HCT116 (cell line): ENCODE measurements around the gene CCDC57. TPM values are rescaled to one million over a fixed set of nuclear protein-coding genes. Genes with fewer than 3 reads are reported as not detected.

ENCODE experiments used
- ATAC-seq: fragments of 200-7000 bp; cut with Tn5 transposase; 2 replicates; pipeline ENCODE4 v1.9.1; 2020; ENCODE audit warnings: mild to moderate bottlenecking, moderate library complexity
- BruUV-seq: library from RNA; stranded (reverse); fragments of 400-500 nt; replicated peaks from 2 replicates; lab custom pipeline; 2021; lab: Mats Ljungman, UMichigan
- CTCF ChIA-PET: fragments of 300-600 bp; sonication (Branson Sonifier 250); formaldehyde crosslinking; loops from one replicate; lab custom pipeline; 2021; ENCODE audit warnings: antibody characterized with exemption; lab: Charles Lee
- POLR2A ChIA-PET: fragments of 300-600, 350-600 bp; sonication (Branson Sonifier 250); formaldehyde crosslinking; loops from one replicate; lab custom pipeline; 2021; ENCODE audit warnings: antibody characterized with exemption; lab: Charles Lee
- RAD21 ChIA-PET, 2 experiments: fragments of 300-600 bp; sonication (Branson Sonifier 250); formaldehyde crosslinking; loops; one replicate each; lab custom pipeline; 2023; ENCODE audit warnings: low total read pairs in 2 of 2; ENCODE audit not compliant: uncharacterized antibody in 2 of 2, unreplicated experiment in 2 of 2, low non-redundant PET in 1 of 2; lab: Charles Lee
- DNase-seq: peaks from one replicate; pipeline ENCODE4 v3.0.0-alpha.2; 2010; ENCODE audit warnings: low read depth, low spot score
- H2AFZ ChIP-seq: fragments of 200-600 bp; shearing (Covaris generic), sonication (generic); 2 replicates; pipeline ENCODE4 v1.6.1; 2017; ENCODE audit warnings: low read depth, mixed run types, mixed read lengths, antibody characterized with exemption, low read length; ENCODE audit not compliant: poor library complexity, severe bottlenecking
- H3K27ac ChIP-seq: 2 replicates; pipeline ENCODE4 v1.5.1; 2012; ENCODE audit warnings: low read depth, low read length
- H3K27me3 ChIP-seq: fragments of 200-600 bp; sonication (generic); 2 replicates; pipeline ENCODE4 v1.6.1; 2016; ENCODE audit warnings: mixed run types, low read length, mixed read lengths; ENCODE audit not compliant: insufficient read depth
- H3K36me3 ChIP-seq, 2 experiments: fragments of 200-500 bp in 1 of 2; fragments of 200-600 bp in 1 of 2; sonication (Bioruptor generic) in 1 of 2; sonication (generic) in 1 of 2; 2 replicates each; pipeline versions ENCODE4 v1.5.1 to v1.6.1; 2014 to 2016; ENCODE audit warnings: low read length in 2 of 2, inconsistent platforms in 1 of 2, mixed read lengths in 1 of 2, mixed run types in 1 of 2; ENCODE audit not compliant: insufficient read depth in 2 of 2, control insufficient read depth in 1 of 2
- H3K4me1 ChIP-seq, 2 experiments: fragments of 200-600 bp in 1 of 2; sonication (generic) in 1 of 2; 2 replicates each; pipeline versions ENCODE4 v1.5.1 to v1.6.1; 2012 to 2017; ENCODE audit warnings: low read length in 2 of 2, inconsistent platforms in 1 of 2, mild to moderate bottlenecking in 1 of 2, mixed read lengths in 1 of 2, mixed run types in 1 of 2, moderate library complexity in 1 of 2; ENCODE audit not compliant: insufficient read depth in 2 of 2, control insufficient read depth in 1 of 2
- H3K4me2 ChIP-seq: fragments of 200-600 bp; sonication (generic); 2 replicates; pipeline ENCODE4 v1.6.1; 2017; ENCODE audit warnings: mixed run types, low read length, mixed read lengths
- H3K4me3 ChIP-seq, 2 experiments: fragments of 200-600 bp in 1 of 2; sonication (generic) in 1 of 2; replicated peaks in 1 of 2; 2 replicates each; pipeline ENCODE4 v1.5.1; 2011 to 2016; ENCODE audit warnings: low read length in 2 of 2, control low read depth in 1 of 2, low read depth in 1 of 2, mild to moderate bottlenecking in 1 of 2, mixed read lengths in 1 of 2, mixed run types in 1 of 2
- H3K79me2 ChIP-seq: fragments of 200-600 bp; sonication (generic); 2 replicates; pipeline ENCODE4 v1.6.1; 2017; ENCODE audit warnings: mild to moderate bottlenecking, mixed run types, low read length, moderate library complexity, mixed read lengths; ENCODE audit not compliant: insufficient read depth
- H3K9ac ChIP-seq: fragments of 200-600 bp; sonication (generic); 2 replicates; pipeline ENCODE4 v1.6.1; 2016; ENCODE audit warnings: low read length, mixed read lengths
- H3K9me2 ChIP-seq: fragments of 200-600 bp; sonication (generic), shearing (Covaris generic); 2 replicates; pipeline ENCODE4 v1.6.1; 2017; ENCODE audit warnings: mixed run types, mild to moderate bottlenecking, moderate library complexity; ENCODE audit not compliant: insufficient read depth
- H3K9me3 ChIP-seq, 2 experiments: fragments of 200-500 bp in 1 of 2; fragments of 200-600 bp in 1 of 2; sonication (Bioruptor generic) in 1 of 2; sonication (generic) in 1 of 2; 2 replicates each; pipeline ENCODE4 v1.6.1; 2014 to 2017; ENCODE audit warnings: low read length in 2 of 2, mixed read lengths in 2 of 2, inconsistent platforms in 1 of 2, low read depth in 1 of 2, mild to moderate bottlenecking in 1 of 2, mixed run types in 1 of 2, moderate library complexity in 1 of 2; ENCODE audit not compliant: control insufficient read depth in 1 of 2, insufficient read depth in 1 of 2
- H4K20me1 ChIP-seq: fragments of 200-600 bp; sonication (generic), shearing (Covaris generic); 2 replicates; pipeline ENCODE4 v1.6.1; 2017; ENCODE audit warnings: mixed run types, mild to moderate bottlenecking, moderate library complexity; ENCODE audit not compliant: insufficient read depth
- POLR2A ChIP-seq: IDR thresholded peaks from 2 replicates; pipeline ENCODE4 v1.7.0; 2011; ENCODE audit warnings: borderline replicate concordance; ENCODE audit not compliant: insufficient read depth, insufficient read length; ENCODE audit errors: extremely low read depth
- POLR2AphosphoS5 ChIP-seq: IDR thresholded peaks from 2 replicates; pipeline ENCODE4 v1.6.1; 2011; ENCODE audit warnings: mild to moderate bottlenecking, low read depth, low read length, moderate library complexity
- RAD21 ChIP-seq: IDR thresholded peaks from 2 replicates; pipeline ENCODE4 v1.6.1; 2012; ENCODE audit warnings: low read depth, mild to moderate bottlenecking
- intact Hi-C: fragments of 100-400 bp; cut with micrococcal nuclease; formaldehyde crosslinking; loops from 2 replicates; pipeline ENCODE4 v1.10.0; 2022
- total RNA-seq: library from RNA; stranded (reverse); gene quantifications from one replicate; pipeline ENCODE4 v1.2.1, GENCODE V29; 2021; ENCODE audit not compliant: unreplicated experiment
- TF ChIP-seq, protein P1 (sequence below), 3 experiments: fragments of 200-600 bp in 1 of 3; sonication (generic) in 1 of 3; IDR thresholded peaks in 2 of 3; conservative IDR thresholded peaks in 1 of 3; 2 replicates each; pipeline ENCODE4 v1.5.1; 2012 to 2017; ENCODE audit warnings: low read depth in 2 of 3, low read length in 2 of 3, antibody characterized with exemption in 1 of 3, borderline replicate concordance in 1 of 3, control low read depth in 1 of 3, mild to moderate bottlenecking in 1 of 3, mixed read lengths in 1 of 3, mixed run types in 1 of 3, moderate library complexity in 1 of 3; ENCODE audit not compliant: insufficient read depth in 1 of 3

The CCDC57 gene
- total RNA-seq, 1 experiment from 2014 or later: 143 TPM

DNA sequence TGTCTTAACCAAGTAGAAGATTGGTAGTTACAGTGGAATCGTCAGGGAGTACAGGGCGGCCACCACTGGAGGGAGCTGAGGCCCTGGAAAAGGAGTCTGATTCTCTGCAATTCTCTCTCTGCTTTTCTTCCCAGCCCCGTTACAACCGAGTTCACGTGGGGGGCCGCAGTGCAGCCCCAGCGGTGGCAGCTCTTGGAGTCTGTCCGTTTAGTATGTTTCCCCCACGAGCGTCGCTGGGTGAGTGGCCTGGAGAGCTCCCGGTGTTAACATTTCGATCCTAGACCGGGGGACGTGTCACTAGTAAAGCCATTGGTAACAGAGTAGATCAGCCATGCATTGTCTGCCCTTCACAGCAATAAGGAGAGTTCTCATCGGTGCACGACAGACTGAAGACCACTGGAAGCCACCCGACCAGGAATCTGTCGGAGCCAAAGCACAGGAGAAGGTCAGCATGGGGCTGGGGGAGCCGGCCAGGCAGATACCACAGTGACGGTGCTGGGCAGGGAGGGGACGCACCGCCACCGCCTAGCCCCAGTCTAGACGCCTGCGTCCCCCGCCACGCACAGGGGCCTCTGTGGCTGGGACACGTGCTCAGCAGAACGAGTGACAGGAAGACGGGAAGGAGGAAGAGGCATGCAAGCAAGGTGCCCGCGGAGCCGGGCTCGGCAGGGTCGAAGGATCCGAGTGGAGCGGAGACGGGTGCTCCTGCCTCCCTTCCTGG, 31.9 kb upstream of the CCDC57 start:
- Histone ChIP-seq H3K27me3 (no peaks in the 10 kb centered on the region), H2AFZ (no peak overlapping the region), H3K4me2 (no peak overlapping the region), H3K9me3 (no peaks in the 10 kb centered on the region), H3K4me3 (no peak overlapping the region), H3K9me2 (no peaks in the 10 kb centered on the region), H3K4me1 (peaks cover 25 to 63% of the 10 kb centered on the region in 2 experiments), H3K27ac (peak overlapping the region; percentile 31), H4K20me1 (peaks cover 24% of the 10 kb centered on the region; the same call in 1 of the 2 replicates), H3K79me2 (peaks cover 61% of the 10 kb centered on the region), H3K9ac (no peak overlapping the region), H3K36me3 (peaks cover 33 to 69% of the 10 kb centered on the region in 2 experiments)
- ChIA-PET CTCF (no interaction called here), RAD21 (no interaction called here), POLR2A (no interaction called here)
- TF ChIP-seq POLR2AphosphoS5 (peak; percentile 25), POLR2A (no peak), RAD21 (peak; percentile 83)
- TF ChIP-seq, protein P1, sequence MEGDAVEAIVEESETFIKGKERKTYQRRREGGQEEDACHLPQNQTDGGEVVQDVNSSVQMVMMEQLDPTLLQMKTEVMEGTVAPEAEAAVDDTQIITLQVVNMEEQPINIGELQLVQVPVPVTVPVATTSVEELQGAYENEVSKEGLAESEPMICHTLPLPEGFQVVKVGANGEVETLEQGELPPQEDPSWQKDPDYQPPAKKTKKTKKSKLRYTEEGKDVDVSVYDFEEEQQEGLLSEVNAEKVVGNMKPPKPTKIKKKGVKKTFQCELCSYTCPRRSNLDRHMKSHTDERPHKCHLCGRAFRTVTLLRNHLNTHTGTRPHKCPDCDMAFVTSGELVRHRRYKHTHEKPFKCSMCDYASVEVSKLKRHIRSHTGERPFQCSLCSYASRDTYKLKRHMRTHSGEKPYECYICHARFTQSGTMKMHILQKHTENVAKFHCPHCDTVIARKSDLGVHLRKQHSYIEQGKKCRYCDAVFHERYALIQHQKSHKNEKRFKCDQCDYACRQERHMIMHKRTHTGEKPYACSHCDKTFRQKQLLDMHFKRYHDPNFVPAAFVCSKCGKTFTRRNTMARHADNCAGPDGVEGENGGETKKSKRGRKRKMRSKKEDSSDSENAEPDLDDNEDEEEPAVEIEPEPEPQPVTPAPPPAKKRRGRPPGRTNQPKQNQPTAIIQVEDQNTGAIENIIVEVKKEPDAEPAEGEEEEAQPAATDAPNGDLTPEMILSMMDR (IDR thresholded peaks at IDR 0.05 in 2 of 3, conservative IDR thresholded peaks at IDR 0.05 in 1 of 3; ENCODE audit: borderline replicate concordance in 1 of 3, insufficient read depth in 1 of 3, low read depth in 2 of 3, low read length in 2 of 3): peak in 2 of 3 experiments; percentile 57 to 87; a peak in 5 of 6 replicates
- intact Hi-C loops: loop anchor here (1.0 kb wide), 1 partner anchor 77 kb away; no protein-coding TSS in a partner anchor
- no TSS peak for BruUV-seq
- ATAC-seq: no peak
- DNase-seq: no peak
